Measurements from ENCODE around the gene TMEM196. TPM values are rescaled to one million over a fixed set of nuclear protein-coding genes. Genes with fewer than 3 reads are reported as not detected.

TMEM196 gene
- total and polyA plus RNA-seq, 4 donors: 2.4 to 18.8 (median 15.6) TPM

DNA sequence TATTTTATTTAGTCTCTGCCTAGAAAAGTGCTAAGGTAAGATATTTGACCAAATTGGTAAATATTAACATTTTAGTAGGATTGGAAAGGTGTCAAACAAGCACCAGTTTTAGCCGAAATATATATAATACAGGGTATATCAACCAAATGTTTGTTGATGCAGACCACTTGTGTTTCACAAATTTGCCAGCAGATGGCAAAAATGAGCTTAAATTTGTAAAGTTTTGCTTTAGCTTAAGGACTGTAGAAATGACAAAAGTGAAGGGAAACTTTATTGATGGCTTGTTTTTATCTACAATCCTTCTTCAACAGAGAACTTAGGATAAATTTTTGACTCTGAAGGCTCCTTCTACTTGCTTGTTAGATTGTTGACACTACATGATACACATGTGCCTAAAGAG is 59.7 kb downstream of the TMEM196 start:
- no CpG with 5 or more reads among the region's 1 CpG for WGBS (ENCODE audit: insufficient coverage)
- Histone ChIP-seq H3K36me3 (ENCODE audit: control insufficient read depth, insufficient read depth, low read length) (peaks cover under 1% of the 10 kb centered on the region), H3K27ac (ENCODE audit: low read depth, low read length) (no peak overlapping the region), H3K4me1 (ENCODE audit: control insufficient read depth, insufficient read depth, low read length) (no peaks in the 10 kb centered on the region), H3K9me3 (ENCODE audit: control insufficient read depth, insufficient read depth, low read length) (no peaks in the 10 kb centered on the region), H3K4me3 (ENCODE audit: low read depth, low read length) (no peak overlapping the region), H3K27me3 (ENCODE audit: control insufficient read depth, insufficient read depth, low read length) (no peaks in the 10 kb centered on the region)
- peak; percentile 28 to 90 (median 46) for DNase-seq (ENCODE audit: low read depth in 4 of 6, low spot score in 6 of 6)

GRCh38 chr7:19709249-19709578 is 64.2 kb downstream of the TMEM196 start:
- H3K4me3 ChIP-seq (ENCODE audit: low read depth, low read length): peak overlapping the region; percentile 98
- no peak for DNase-seq (ENCODE audit: low read depth in 4 of 6, low spot score in 6 of 6)

GRCh38 chr7:19708397-19709248 is 64.8 kb downstream of the TMEM196 start, which contains the start of gene POLR1F:
POLR1F (minus strand) TSS chr7:19709037; CDS start chr7:19709016, 21 bp downstream.
- Histone ChIP-seq H3K36me3 (ENCODE audit: control insufficient read depth, insufficient read depth, low read length) (peaks cover 2% of the 10 kb centered on the region), H3K27me3 (ENCODE audit: control insufficient read depth, insufficient read depth, low read length) (no peaks in the 10 kb centered on the region), H3K4me1 (ENCODE audit: control insufficient read depth, insufficient read depth, low read length) (no peaks in the 10 kb centered on the region), H3K9me3 (ENCODE audit: control insufficient read depth, insufficient read depth, low read length) (no peaks in the 10 kb centered on the region), H3K4me3 (ENCODE audit: low read depth, low read length) (peak within 1 kb of the TSS; percentile 98), H3K27ac (ENCODE audit: low read depth, low read length) (peak within 1 kb of the TSS; percentile 74)
- DNase-seq (ENCODE audit: low read depth in 4 of 6, low spot score in 6 of 6): peak; percentile 96 to 99 (median 98)
- under 1% methylated on average over 56 of the region's 56 CpGs for WGBS (ENCODE audit: insufficient coverage)

More at GRCh38 chr7:19709249-19709578, 64.2 kb downstream of the TMEM196 start:
- H3K9me3 ChIP-seq (ENCODE audit: control insufficient read depth, insufficient read depth, low read length): no peaks in the 10 kb centered on the region
- WGBS (ENCODE audit: insufficient coverage): 42% methylated on average over 5 of the region's 6 CpGs
- H3K27ac ChIP-seq (ENCODE audit: low read depth, low read length): peak overlapping the region; percentile 74
- peaks cover 2% of the 10 kb centered on the region for H3K36me3 ChIP-seq (ENCODE audit: control insufficient read depth, insufficient read depth, low read length)
- H3K4me1 ChIP-seq (ENCODE audit: control insufficient read depth, insufficient read depth, low read length): no peaks in the 10 kb centered on the region
- H3K27me3 ChIP-seq (ENCODE audit: control insufficient read depth, insufficient read depth, low read length): no peaks in the 10 kb centered on the region

DNA sequence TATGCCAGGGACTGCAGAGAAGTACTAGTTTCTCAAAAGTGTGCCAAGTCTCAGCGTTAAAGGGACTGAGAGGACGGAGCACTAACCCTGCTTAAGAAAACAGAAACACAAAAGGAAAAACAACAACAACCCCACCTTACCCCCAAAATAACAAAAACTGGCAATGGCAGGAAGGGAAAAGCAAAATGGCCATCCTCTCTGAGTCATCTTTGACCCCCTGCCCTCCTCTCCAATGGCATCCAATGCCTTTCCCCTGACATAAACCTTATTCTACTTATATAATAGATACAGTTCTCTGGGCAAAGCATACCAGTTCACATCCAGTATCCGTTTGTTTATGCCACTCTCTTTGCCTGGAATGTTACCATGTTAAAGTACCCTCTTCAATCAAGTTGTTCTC is 66.2 kb downstream of the TMEM196 start:
- no peaks in the 10 kb centered on the region for H3K9me3 ChIP-seq (ENCODE audit: control insufficient read depth, insufficient read depth, low read length)
- H3K27ac ChIP-seq (ENCODE audit: low read depth, low read length): no peak overlapping the region
- DNase-seq (ENCODE audit: low read depth in 4 of 6, low spot score in 6 of 6): no peak
- H3K36me3 ChIP-seq (ENCODE audit: control insufficient read depth, insufficient read depth, low read length): peaks cover 2% of the 10 kb centered on the region
- H3K4me1 ChIP-seq (ENCODE audit: control insufficient read depth, insufficient read depth, low read length): no peaks in the 10 kb centered on the region
- no peaks in the 10 kb centered on the region for H3K27me3 ChIP-seq (ENCODE audit: control insufficient read depth, insufficient read depth, low read length)
- no CpG with 5 or more reads among the region's 3 CpGs for WGBS (ENCODE audit: insufficient coverage)
- no peak overlapping the region for H3K4me3 ChIP-seq (ENCODE audit: low read depth, low read length)

DNA sequence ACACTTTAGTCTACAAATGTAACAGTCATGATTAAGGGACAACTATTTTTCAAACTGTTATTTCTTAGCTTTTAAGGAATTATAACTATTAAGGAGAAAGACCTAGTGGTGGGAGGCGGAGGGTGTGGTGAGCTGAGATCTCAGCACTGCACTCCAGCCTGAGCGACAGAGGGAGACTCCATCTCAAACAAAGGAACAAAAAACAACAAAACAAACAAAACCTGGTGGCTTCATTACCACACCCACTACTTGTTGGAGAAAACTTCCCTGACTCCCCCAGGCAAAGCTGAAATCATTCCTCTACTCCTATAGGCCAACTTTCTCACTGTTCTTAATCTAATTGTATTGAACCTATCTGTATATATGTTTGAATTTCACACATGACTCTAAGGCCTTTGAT is 67.8 kb downstream of the TMEM196 start:
- WGBS (ENCODE audit: insufficient coverage): no CpG with 5 or more reads among the region's 2 CpGs
- no peaks in the 10 kb centered on the region for H3K9me3 ChIP-seq (ENCODE audit: control insufficient read depth, insufficient read depth, low read length)
- no peak overlapping the region for H3K4me3 ChIP-seq (ENCODE audit: low read depth, low read length)
- H3K36me3 ChIP-seq (ENCODE audit: control insufficient read depth, insufficient read depth, low read length): peaks cover 2% of the 10 kb centered on the region
- DNase-seq (ENCODE audit: low read depth in 4 of 6, low spot score in 6 of 6): no peak
- H3K27me3 ChIP-seq (ENCODE audit: control insufficient read depth, insufficient read depth, low read length): no peaks in the 10 kb centered on the region
- no peaks in the 10 kb centered on the region for H3K4me1 ChIP-seq (ENCODE audit: control insufficient read depth, insufficient read depth, low read length)
- H3K27ac ChIP-seq (ENCODE audit: low read depth, low read length): no peak overlapping the region

- Histone ChIP-seq H3K27me3 (ENCODE audit: control insufficient read depth, insufficient read depth, low read length) (no peaks in the 10 kb centered on the region), H3K9me3 (ENCODE audit: control insufficient read depth, insufficient read depth, low read length) (no peaks in the 10 kb centered on the region), H3K4me1 (ENCODE audit: control insufficient read depth, insufficient read depth, low read length) (no peaks in the 10 kb centered on the region), H3K27ac (ENCODE audit: low read depth, low read length) (no peak overlapping the region), H3K4me3 (ENCODE audit: low read depth, low read length) (no peak overlapping the region), H3K36me3 (ENCODE audit: control insufficient read depth, insufficient read depth, low read length) (no peaks in the 10 kb centered on the region)
- DNase-seq (ENCODE audit: low read depth in 4 of 6, low spot score in 6 of 6): no peak
- WGBS (ENCODE audit: insufficient coverage): 100% methylated on average over 1 of the region's 4 CpGs
Measured at GRCh38 chr7:19701471-19701870, 71.9 kb downstream of the TMEM196 start.

DNA sequence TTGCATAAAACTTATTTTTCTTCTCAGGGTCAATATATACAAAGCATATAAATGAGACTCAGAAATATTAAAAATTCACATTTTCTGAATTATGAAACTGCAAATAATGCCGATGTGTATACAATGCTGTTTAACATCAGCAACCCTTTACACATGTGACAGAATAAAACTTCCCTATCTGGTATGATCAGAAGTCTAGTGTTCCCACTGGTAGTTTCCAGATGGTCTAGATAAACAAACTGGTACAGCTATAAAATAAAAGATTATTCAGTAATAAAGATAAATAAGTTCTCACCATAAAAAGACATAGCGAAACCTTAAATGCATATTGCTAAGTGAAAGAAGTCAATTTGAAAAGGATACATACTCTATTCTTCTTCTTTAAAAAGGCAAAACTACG is 72.5 kb downstream of the TMEM196 start:
- Histone ChIP-seq H3K4me3 (ENCODE audit: low read depth, low read length) (no peak overlapping the region), H3K4me1 (ENCODE audit: control insufficient read depth, insufficient read depth, low read length) (no peaks in the 10 kb centered on the region), H3K36me3 (ENCODE audit: control insufficient read depth, insufficient read depth, low read length) (no peaks in the 10 kb centered on the region), H3K27me3 (ENCODE audit: control insufficient read depth, insufficient read depth, low read length) (no peaks in the 10 kb centered on the region), H3K27ac (ENCODE audit: low read depth, low read length) (no peak overlapping the region), H3K9me3 (ENCODE audit: control insufficient read depth, insufficient read depth, low read length) (no peaks in the 10 kb centered on the region)
- WGBS (ENCODE audit: insufficient coverage): no CpG with 5 or more reads among the region's 3 CpGs
- DNase-seq (ENCODE audit: low read depth in 4 of 6, low spot score in 6 of 6): no peak

GRCh38 chr7:19698331-19698730 is 75.1 kb downstream of the TMEM196 start:
- no peak for DNase-seq (ENCODE audit: low read depth in 4 of 6, low spot score in 6 of 6)
- whole genome bisulfite sequencing (ENCODE audit: insufficient coverage): 91% methylated on average over 1 of the region's 3 CpGs
- no peaks in the 10 kb centered on the region for H3K36me3 ChIP-seq (ENCODE audit: control insufficient read depth, insufficient read depth, low read length)

GRCh38 chr7:19696926-19697325 is 76.5 kb downstream of the TMEM196 start:
- Histone ChIP-seq H3K4me3 (ENCODE audit: low read depth, low read length) (no peak overlapping the region), H3K4me1 (ENCODE audit: control insufficient read depth, insufficient read depth, low read length) (no peaks in the 10 kb centered on the region), H3K9me3 (ENCODE audit: control insufficient read depth, insufficient read depth, low read length) (no peaks in the 10 kb centered on the region), H3K27ac (ENCODE audit: low read depth, low read length) (no peak overlapping the region), H3K36me3 (ENCODE audit: control insufficient read depth, insufficient read depth, low read length) (no peaks in the 10 kb centered on the region), H3K27me3 (ENCODE audit: control insufficient read depth, insufficient read depth, low read length) (no peaks in the 10 kb centered on the region)
- no peak for DNase-seq (ENCODE audit: low read depth in 4 of 6, low spot score in 6 of 6)

More at GRCh38 chr7:19698331-19698730, 75.1 kb downstream of the TMEM196 start:
- Histone ChIP-seq H3K4me1 (ENCODE audit: control insufficient read depth, insufficient read depth, low read length) (no peaks in the 10 kb centered on the region), H3K9me3 (ENCODE audit: control insufficient read depth, insufficient read depth, low read length) (no peaks in the 10 kb centered on the region), H3K4me3 (ENCODE audit: low read depth, low read length) (no peak overlapping the region), H3K27me3 (ENCODE audit: control insufficient read depth, insufficient read depth, low read length) (no peaks in the 10 kb centered on the region), H3K27ac (ENCODE audit: low read depth, low read length) (no peak overlapping the region)

Data from spinal cord (tissue), 10 donors.